ENCODE data around the gene SERGEF. TPM values are rescaled to one million over a fixed set of nuclear protein-coding genes. Genes with fewer than 3 reads are reported as not detected.

SERGEF gene
- total and polyA plus RNA-seq, 10 of the 15 experiments (the other 5 are each of a cell fraction or from before 2014, with no cell fraction given): 14.6 to 27.8 (median 22.4) TPM

- H2AFZ ChIP-seq (ENCODE audit: control insufficient read depth, low read depth, low read length): no peak overlapping the region
- no peak overlapping the region for H3K27ac ChIP-seq (ENCODE audit: control insufficient read depth, insufficient read depth)
- no peaks in the 10 kb centered on the region for H3K79me2 ChIP-seq (ENCODE audit: control insufficient read depth, insufficient read depth, low read length)
- H3K9ac ChIP-seq (ENCODE audit: control insufficient read depth, insufficient read depth, low read length): no peak overlapping the region
- TF ChIP-seq TARDBP (IDR thresholded peaks at IDR 0.05; ENCODE audit: borderline replicate concordance) (no peak), SIN3A (IDR thresholded peaks at IDR 0.05; ENCODE audit: low read depth, low read length) (no peak), FOXK2 (IDR thresholded peaks at IDR 0.05) (no peak)
- H3K36me3 ChIP-seq (ENCODE audit: control insufficient read depth in 2 of 2, insufficient read depth in 2 of 2, low read length in 1 of 2): no peaks in the 10 kb centered on the region
- no peaks in the 10 kb centered on the region for H3K4me1 ChIP-seq (ENCODE audit: control insufficient read depth, insufficient read depth, low read length)
- WGBS (ENCODE audit: insufficient coverage, insufficient replicate concordance, low lambda C conversion rate, missing lambda C conversion rate): 20% methylated on average over 7 of the region's 7 CpGs
- H3K4me2 ChIP-seq (ENCODE audit: control insufficient read depth, insufficient read depth): no peak overlapping the region
- H4K20me1 ChIP-seq (ENCODE audit: control insufficient read depth, insufficient read depth): no peaks in the 10 kb centered on the region
- in situ Hi-C loops (cut with MboI) (no loop called here), intact Hi-C loops (cut with micrococcal nuclease; ENCODE audit: unreplicated experiment) (no loop called here)
- no TSS peak for BruUV-seq (replicated peaks)
- no peak for ATAC-seq
- no peak for FAIRE-seq
- ChIA-PET SMC1A (ENCODE audit: uncharacterized antibody, unreplicated experiment) (no interaction called here), RAD21 (ENCODE audit: unreplicated experiment) (interaction anchor here (1.5 kb wide), 1 partner anchor 36 kb away, joined by 3 read pairs; no protein-coding TSS in a partner anchor), POLR2A (no interaction called here), CTCF (interaction anchor here (1.1 kb wide), 1 partner anchor 211 kb away, joined by 5 read pairs; no protein-coding TSS in a partner anchor)
- H3K27me3 ChIP-seq (replicated peaks in 1 of 2; ENCODE audit: control insufficient read depth in 2 of 2, insufficient read depth in 2 of 2, low read length in 1 of 2): no peaks in the 10 kb centered on the region
- DNase-seq (ENCODE audit: low read depth, low spot score): no peak
- no peak overlapping the region for H3K4me3 ChIP-seq
- no peaks in the 10 kb centered on the region for H3K9me3 ChIP-seq (replicated peaks; ENCODE audit: control insufficient read depth, insufficient read depth, low read length)
These were observed 245.5 kb downstream of the SERGEF start for GRCh38 chr11:17767301-17767885.

DNA sequence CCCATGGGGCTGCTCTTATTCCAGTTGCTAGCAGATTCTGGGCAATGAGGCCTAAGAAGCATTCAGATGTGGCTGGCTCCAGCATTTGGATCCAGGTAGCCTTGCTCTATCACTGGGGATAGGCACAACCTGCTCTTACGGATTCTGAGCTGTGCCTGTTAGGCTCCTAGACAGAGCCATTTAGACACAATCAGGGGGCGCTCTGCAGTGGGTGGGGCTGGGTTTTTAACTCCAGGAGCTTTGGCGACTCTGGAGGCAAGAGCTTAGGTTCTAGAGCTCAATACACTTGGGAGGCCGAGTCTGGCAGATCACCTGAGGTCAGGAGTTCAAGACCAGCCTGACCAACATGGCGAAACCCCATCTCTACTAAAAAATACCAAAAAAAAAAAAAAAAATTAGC lies 246.3 kb downstream of the SERGEF start:
- POLR2A ChIA-PET: no interaction called here

More for the DNA sequence above, 246.3 kb downstream of the SERGEF start:
- no peak for ATAC-seq
- H3K79me2 ChIP-seq (ENCODE audit: control insufficient read depth, insufficient read depth, low read length): no peaks in the 10 kb centered on the region
- ChIA-PET SMC1A (ENCODE audit: uncharacterized antibody, unreplicated experiment) (no interaction called here), RAD21 (ENCODE audit: unreplicated experiment) (no interaction called here), CTCF (interaction anchor here (1.1 kb wide), 1 partner anchor 212 kb away, joined by 5 read pairs; no protein-coding TSS in a partner anchor)
- H3K27ac ChIP-seq (ENCODE audit: control insufficient read depth, insufficient read depth): no peak overlapping the region
- no peaks in the 10 kb centered on the region for H3K4me1 ChIP-seq (ENCODE audit: control insufficient read depth, insufficient read depth, low read length)
- no peaks in the 10 kb centered on the region for H3K9me3 ChIP-seq (replicated peaks; ENCODE audit: control insufficient read depth, insufficient read depth, low read length)
- in situ Hi-C loops (cut with MboI) (no loop called here), intact Hi-C loops (cut with micrococcal nuclease; ENCODE audit: unreplicated experiment) (no loop called here)
- no peaks in the 10 kb centered on the region for H3K27me3 ChIP-seq (replicated peaks in 1 of 2; ENCODE audit: control insufficient read depth in 2 of 2, insufficient read depth in 2 of 2, low read length in 1 of 2)
- H3K9ac ChIP-seq (ENCODE audit: control insufficient read depth, insufficient read depth, low read length): no peak overlapping the region
- H3K4me2 ChIP-seq (ENCODE audit: control insufficient read depth, insufficient read depth): no peak overlapping the region
- 38% methylated on average over 5 of the region's 5 CpGs for WGBS (ENCODE audit: insufficient coverage, insufficient replicate concordance, low lambda C conversion rate, missing lambda C conversion rate)
- H3K36me3 ChIP-seq (ENCODE audit: control insufficient read depth in 2 of 2, insufficient read depth in 2 of 2, low read length in 1 of 2): no peaks in the 10 kb centered on the region
- no peak for FAIRE-seq
- no TSS peak for BruUV-seq (replicated peaks)
- no peak overlapping the region for H3K4me3 ChIP-seq
- DNase-seq (ENCODE audit: low read depth, low spot score): no peak
- TF ChIP-seq STAT3 (IDR thresholded peaks at IDR 0.05; ENCODE audit: low read depth, low read length) (no peak), MEF2B (IDR thresholded peaks at IDR 0.05; ENCODE audit: partially characterized antibody, poor library complexity, severe bottlenecking) (no peak), RBBP5 (conservative IDR thresholded peaks at IDR 0.05) (no peak), FOXM1 (IDR thresholded peaks at IDR 0.05; ENCODE audit: low read depth, low read length) (no peak), IKZF2 (IDR thresholded peaks at IDR 0.05) (no peak), EGR1 (IDR thresholded peaks at IDR 0.05; ENCODE audit: borderline replicate concordance in 1 of 2, low read depth in 2 of 2, low read length in 2 of 2) (no peak), NFYB (IDR thresholded peaks at IDR 0.05; ENCODE audit: insufficient read depth, low read depth, low read length) (no peak)
- H4K20me1 ChIP-seq (ENCODE audit: control insufficient read depth, insufficient read depth): no peaks in the 10 kb centered on the region
- no peak overlapping the region for H2AFZ ChIP-seq (ENCODE audit: control insufficient read depth, low read depth, low read length)
